ENCODE measurements around the gene ASAP3.

DNA sequence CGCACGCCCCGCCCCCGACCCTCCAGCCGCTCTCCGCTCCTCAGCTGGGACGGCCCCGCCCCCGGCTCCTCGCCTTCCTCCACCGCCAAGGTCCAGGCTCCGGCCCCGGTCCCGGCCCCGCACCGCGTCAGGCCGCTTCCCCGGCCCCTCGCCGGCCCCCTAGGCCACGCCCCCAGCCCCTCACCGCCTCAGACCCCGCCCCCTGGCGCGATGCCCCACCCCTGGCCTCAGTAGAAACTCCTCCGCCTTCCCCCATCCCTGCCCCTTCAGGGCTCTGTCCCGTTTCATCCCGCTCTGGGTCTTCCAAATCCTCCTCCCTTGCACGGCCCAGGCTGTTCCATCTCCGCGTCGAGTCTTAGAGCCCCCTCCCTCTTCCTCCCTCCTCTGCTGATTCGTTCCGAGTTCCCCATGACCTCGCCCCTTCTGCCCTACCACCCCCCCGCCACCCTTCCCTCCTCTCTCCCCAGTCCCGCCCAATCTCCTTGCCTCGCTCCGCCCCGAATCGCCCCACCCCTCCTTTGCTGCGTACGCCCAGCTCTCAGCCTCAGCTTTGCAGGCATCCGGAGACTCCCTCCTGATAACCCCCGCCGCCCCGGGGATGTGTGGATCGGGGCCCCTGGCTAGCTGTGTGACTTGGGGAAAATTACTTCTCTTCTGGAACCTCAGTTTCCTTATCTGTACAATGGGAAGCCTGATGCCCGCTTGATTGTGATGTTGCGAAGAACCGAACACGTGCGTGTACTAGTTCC, 448 bp upstream of the ASAP3 start:
- TF ChIP-seq, protein P1, sequence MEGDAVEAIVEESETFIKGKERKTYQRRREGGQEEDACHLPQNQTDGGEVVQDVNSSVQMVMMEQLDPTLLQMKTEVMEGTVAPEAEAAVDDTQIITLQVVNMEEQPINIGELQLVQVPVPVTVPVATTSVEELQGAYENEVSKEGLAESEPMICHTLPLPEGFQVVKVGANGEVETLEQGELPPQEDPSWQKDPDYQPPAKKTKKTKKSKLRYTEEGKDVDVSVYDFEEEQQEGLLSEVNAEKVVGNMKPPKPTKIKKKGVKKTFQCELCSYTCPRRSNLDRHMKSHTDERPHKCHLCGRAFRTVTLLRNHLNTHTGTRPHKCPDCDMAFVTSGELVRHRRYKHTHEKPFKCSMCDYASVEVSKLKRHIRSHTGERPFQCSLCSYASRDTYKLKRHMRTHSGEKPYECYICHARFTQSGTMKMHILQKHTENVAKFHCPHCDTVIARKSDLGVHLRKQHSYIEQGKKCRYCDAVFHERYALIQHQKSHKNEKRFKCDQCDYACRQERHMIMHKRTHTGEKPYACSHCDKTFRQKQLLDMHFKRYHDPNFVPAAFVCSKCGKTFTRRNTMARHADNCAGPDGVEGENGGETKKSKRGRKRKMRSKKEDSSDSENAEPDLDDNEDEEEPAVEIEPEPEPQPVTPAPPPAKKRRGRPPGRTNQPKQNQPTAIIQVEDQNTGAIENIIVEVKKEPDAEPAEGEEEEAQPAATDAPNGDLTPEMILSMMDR (IDR thresholded peaks at IDR 0.05): no peak
- TF ChIP-seq POLR2A (IDR thresholded peaks at IDR 0.05): no peak

Measured in thyroid gland (tissue), 4 donors.